Lung (tissue), 12 donors: ENCODE data around the gene CASKIN2. TPM values are rescaled to one million over a fixed set of nuclear protein-coding genes. Genes with fewer than 3 reads are reported as not detected.

ENCODE experiments used
- ATAC-seq: fragments of 200-7000 bp; cut with Tn5 transposase; one replicate; pipeline ENCODE4 v1.9.1; 2020; ENCODE audit warnings: moderate number of reproducible peaks; ENCODE audit not compliant: insufficient read depth, low FRiP score
- DNase-seq, 3 donors: peaks; one replicate each; pipeline ENCODE4 v3.0.0-alpha.2; 2013 to 2017
- H3K27ac ChIP-seq, 2 donors: one replicate each; pipeline ENCODE4 v1.5.1; 2013; ENCODE audit warnings: mild to moderate bottlenecking in 2 of 2, moderate library complexity in 2 of 2, control low read depth in 1 of 2, inconsistent platforms in 1 of 2, low read depth in 1 of 2, low read length in 1 of 2
- H3K27me3 ChIP-seq, 3 donors: one replicate each; pipeline ENCODE4 v1.5.1; 2013; ENCODE audit warnings: low read length in 2 of 3; ENCODE audit not compliant: control insufficient read depth in 3 of 3, insufficient read depth in 3 of 3
- H3K36me3 ChIP-seq, 4 donors: one replicate each; pipeline ENCODE4 v1.5.1; 2013; ENCODE audit warnings: low read length in 4 of 4, mild to moderate bottlenecking in 1 of 4, moderate library complexity in 1 of 4; ENCODE audit not compliant: control insufficient read depth in 4 of 4, insufficient read depth in 4 of 4
- H3K4me1 ChIP-seq, 5 donors: one replicate each; pipeline ENCODE4 v1.5.1; 2013; ENCODE audit warnings: low read length in 5 of 5, mild to moderate bottlenecking in 2 of 5, moderate library complexity in 1 of 5; ENCODE audit not compliant: control insufficient read depth in 5 of 5, insufficient read depth in 5 of 5
- H3K4me3 ChIP-seq: one replicate; pipeline ENCODE4 v1.5.1; 2013; ENCODE audit warnings: mild to moderate bottlenecking, control low read depth, moderate library complexity
- H3K9ac ChIP-seq, 2 donors: one replicate each; pipeline ENCODE4 v1.5.1; 2013; ENCODE audit warnings: low read length in 2 of 2, control low read depth in 1 of 2; ENCODE audit not compliant: insufficient read depth in 1 of 2
- H3K9me3 ChIP-seq, 4 donors: one replicate each; pipeline ENCODE4 v1.5.1; 2013; ENCODE audit warnings: low read length in 3 of 4, mild to moderate bottlenecking in 1 of 4, moderate library complexity in 1 of 4; ENCODE audit not compliant: control insufficient read depth in 4 of 4, insufficient read depth in 3 of 4
- CTCF ChIP-seq: IDR thresholded peaks from 2 replicates; pipeline ENCODE4 v1.5.1; 2012; ENCODE audit warnings: mild to moderate bottlenecking; ENCODE audit errors: control extremely low read depth, extremely low read depth
- WGBS, 2 donors: extraction: QIAGEN DNeasy Blood & Tissue Kit; methylation state at CpG; one replicate each; pipeline ENCODE4 v1.1.7; 2013; 5-methylcytosine and 5-hydroxymethylcytosine counted together
- polyA plus RNA-seq, 2 donors: library from polyadenylated mRNA; stranded (reverse); fragments of 200-250 nt; gene quantifications; one replicate each; pipeline ENCODE4 v1.2.1, GENCODE V29; 2013
- total RNA-seq, 2 donors: library from RNA; depleted of rRNA in 1 of 2; stranded (reverse); fragments of >200 nt in 1 of 2; gene quantifications; one replicate each; pipeline ENCODE4 v1.2.1, GENCODE V29; 2014 to 2021
- donor health status: control.
- donor health status: control.
- donor health status: Bipolar disorder and iron deficiency.
- donor health status: healthy.
- donor health status: DM: yes; HTN: yes; CAD: no.

The CASKIN2 gene
- total and polyA plus RNA-seq, 4 donors = 22.3 to 81.5 (median 35.1) TPM

GRCh38 chr17:75514919-75515495 is 330 bp downstream of the CASKIN2 start:
- H3K9me3 ChIP-seq = no peaks in the 10 kb centered on the region
- peak overlapping the region; percentile 83 for H3K27ac ChIP-seq
- no peak for ATAC-seq
- peaks cover 0 to 10% (median 3%) of the 10 kb centered on the region in 4 donors for H3K36me3 ChIP-seq
- 1% methylated on average over 34 to 50 of the region's 50 CpGs for WGBS, 2 donors
- H3K9ac ChIP-seq = peak overlapping the region; percentile 17 to 41
- H3K27me3 ChIP-seq = no peaks in the 10 kb centered on the region
- H3K4me1 ChIP-seq = peaks cover 0 to 44% (median 12%) of the 10 kb centered on the region in 5 donors
- peak overlapping the region; percentile 61 for H3K4me3 ChIP-seq
- TF ChIP-seq CTCF = no peak
- DNase-seq = peak; percentile 40 to 44 (median 41)

- ATAC-seq = no peak
- Histone ChIP-seq H3K4me3 (peak overlapping the region; percentile 61), H3K9ac (peak overlapping the region; percentile 27 to 41), H3K4me1 (peaks cover 0 to 47% (median 15%) of the 10 kb centered on the region in 5 donors), H3K27ac (peak overlapping the region; percentile 83), H3K27me3 (no peaks in the 10 kb centered on the region), H3K36me3 (peaks cover 0 to 8% (median 2%) of the 10 kb centered on the region in 4 donors), H3K9me3 (no peaks in the 10 kb centered on the region)
- no peak for DNase-seq
- TF ChIP-seq CTCF = no peak
- WGBS, 2 donors = 21 to 43% methylated on average over 14 to 15 of the region's 15 CpGs
Observed at GRCh38 chr17:75514299-75514918, 928 bp downstream of the CASKIN2 start.

- Histone ChIP-seq H3K4me3 (peak overlapping the region; percentile 61), H3K27me3 (no peaks in the 10 kb centered on the region), H3K4me1 (peaks cover 0 to 54% (median 19%) of the 10 kb centered on the region in 5 donors), H3K9me3 (no peaks in the 10 kb centered on the region), H3K9ac (peak overlapping the region in 1 of 2 donors; percentile 27), H3K27ac (peak overlapping the region in 1 of 2 donors; percentile 83), H3K36me3 (peaks cover 0 to 7% (median 2%) of the 10 kb centered on the region in 4 donors)
- 72 to 90% methylated on average over 17 of the region's 17 CpGs for WGBS, 2 donors
- TF ChIP-seq CTCF = no peak
- no peak for DNase-seq
- ATAC-seq = no peak
Observed at GRCh38 chr17:75513641-75514000, 1.7 kb downstream of the CASKIN2 start.
